Sciatic nerve (tissue), 2 donors: ENCODE measurements around the gene USP49. TPM values are rescaled to one million over a fixed set of nuclear protein-coding genes. Genes with fewer than 3 reads are reported as not detected.
A peak's percentile ranks its signal among the peaks of the same experiment; 100 is the strongest.
"Not testable (repeated sequence)": the region's sequence is repeated elsewhere in the genome, so short reads cannot be mapped to it uniquely, and the experiment has no call there.

Experiments used
- ATAC-seq: fragments of 200-7000 bp; cut with Tn5 transposase; one replicate; pipeline ENCODE4 v1.9.1; 2020; ENCODE audit warnings: mild to moderate bottlenecking, moderate library complexity
- DNase-seq: peaks from one replicate; pipeline ENCODE4 v3.0.0-alpha.2; 2020; ENCODE audit warnings: low spot score
- intact Hi-C: fragments of 100-400 bp; cut with DNase I; formaldehyde crosslinking; loops from one replicate; pipeline ENCODE4 v1.14.2; 2022
- total RNA-seq: library from RNA; stranded (reverse); fragmentation: NEBNext Ultra II Directional; extraction: Animal tissue kit (Norgen Biotek cat#: 25700); gene quantifications from one replicate; pipeline ENCODE4 v1.2.1, GENCODE V29; 2021
- donor health status: DM: no; HTN: no; CAD: no.
- donor health status: DM: no; HTN: no; CAD: no.

Gene USP49
- total RNA-seq = 6.4 TPM

DNA sequence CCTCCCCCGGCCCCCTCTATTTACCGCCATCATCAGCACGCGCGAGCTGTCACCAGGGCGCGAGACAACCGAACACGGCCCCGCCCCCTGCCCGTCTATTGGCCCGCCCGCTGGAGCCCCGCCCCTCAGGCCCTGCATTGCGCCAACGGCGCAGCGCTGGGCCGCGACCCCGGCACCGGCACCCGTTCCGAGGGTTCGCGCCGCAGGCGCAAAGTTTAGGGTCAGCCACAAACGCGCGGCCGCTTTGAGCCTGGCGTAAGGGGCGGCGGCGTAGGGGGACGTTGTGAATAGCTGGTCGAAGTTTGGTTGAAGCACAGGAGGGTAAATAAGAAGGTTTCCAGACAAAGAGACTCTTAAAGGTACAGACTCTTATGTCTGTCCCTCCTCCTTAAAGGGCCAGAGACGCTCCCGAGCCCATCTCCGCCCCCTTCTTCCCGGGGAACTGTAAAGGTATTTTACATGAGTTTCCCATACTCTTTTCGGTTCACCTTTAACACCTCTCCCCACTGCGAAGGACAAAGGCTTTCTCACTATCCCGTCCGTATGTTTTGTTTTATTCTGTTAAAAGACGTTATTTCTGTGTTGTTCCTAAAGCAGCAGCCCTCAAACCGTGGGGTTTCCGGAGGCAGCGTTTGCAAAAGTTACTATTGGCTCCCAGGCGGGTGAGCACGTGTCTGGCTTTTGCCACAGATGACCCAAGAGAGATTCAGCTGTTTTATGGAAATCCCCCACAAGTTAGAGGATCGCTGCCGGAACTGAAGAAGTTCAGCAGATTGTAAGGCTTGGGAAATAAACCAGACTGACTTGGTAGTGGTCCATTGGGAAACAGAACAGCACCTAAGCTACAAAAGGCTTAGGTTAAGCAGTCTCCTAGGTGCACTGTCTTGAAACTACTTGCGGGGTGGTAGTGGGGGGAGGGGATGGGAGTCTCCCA lies at the start of gene USP49:
USP49 (minus strand) TSS at position 76 of the 934 bp plus-strand sequence. CDS start 88,392 bp downstream, outside the sequence.
- ATAC-seq = peak; percentile 99
- intact Hi-C loops = no loop called here
- peak; percentile 93 for DNase-seq

DNA sequence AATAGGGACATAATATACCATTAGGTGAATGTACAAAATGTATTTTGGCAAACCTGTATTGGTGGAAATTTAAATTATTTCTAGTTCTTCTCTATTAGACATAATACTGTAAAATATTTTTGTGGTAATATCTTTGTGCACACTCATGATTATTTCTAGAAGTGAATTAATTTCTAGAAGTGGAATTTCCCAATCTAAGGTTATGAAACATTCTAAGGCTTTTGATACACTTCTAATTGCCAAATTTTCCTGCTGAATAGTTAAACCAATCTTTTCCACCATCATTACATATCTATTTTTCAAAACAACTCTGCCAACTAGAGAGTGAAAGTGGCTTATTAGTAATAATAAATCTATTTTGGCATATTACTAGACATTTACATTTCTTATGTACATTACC lies 48.3 kb upstream of the USP49 start:
- intact Hi-C loops = no loop called here
- ATAC-seq = no peak

DNA sequence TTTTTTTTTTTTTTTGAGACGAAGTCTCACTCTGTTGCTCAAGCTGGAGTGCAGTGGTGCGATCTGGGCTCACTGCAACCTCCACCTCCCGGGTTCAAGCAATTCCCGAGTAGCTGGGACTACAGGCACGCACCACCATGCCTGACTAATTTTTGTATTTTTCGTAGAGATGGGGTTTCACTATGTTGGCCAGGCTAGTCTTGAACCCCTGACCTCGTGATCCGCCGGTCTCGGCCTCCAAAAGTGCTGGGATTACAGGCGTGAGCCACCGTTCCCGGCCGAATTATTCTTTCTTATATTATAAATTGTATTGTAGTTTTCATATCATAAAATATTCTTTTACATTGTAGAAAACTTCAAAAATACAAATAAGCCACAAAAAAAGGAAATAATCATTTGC lies 47.7 kb upstream of the USP49 start:
- intact Hi-C loops, DNase-seq, ATAC-seq: not testable (repeated sequence)

More for the DNA sequence above, 48.3 kb upstream of the USP49 start:
- DNase-seq = no peak

DNA sequence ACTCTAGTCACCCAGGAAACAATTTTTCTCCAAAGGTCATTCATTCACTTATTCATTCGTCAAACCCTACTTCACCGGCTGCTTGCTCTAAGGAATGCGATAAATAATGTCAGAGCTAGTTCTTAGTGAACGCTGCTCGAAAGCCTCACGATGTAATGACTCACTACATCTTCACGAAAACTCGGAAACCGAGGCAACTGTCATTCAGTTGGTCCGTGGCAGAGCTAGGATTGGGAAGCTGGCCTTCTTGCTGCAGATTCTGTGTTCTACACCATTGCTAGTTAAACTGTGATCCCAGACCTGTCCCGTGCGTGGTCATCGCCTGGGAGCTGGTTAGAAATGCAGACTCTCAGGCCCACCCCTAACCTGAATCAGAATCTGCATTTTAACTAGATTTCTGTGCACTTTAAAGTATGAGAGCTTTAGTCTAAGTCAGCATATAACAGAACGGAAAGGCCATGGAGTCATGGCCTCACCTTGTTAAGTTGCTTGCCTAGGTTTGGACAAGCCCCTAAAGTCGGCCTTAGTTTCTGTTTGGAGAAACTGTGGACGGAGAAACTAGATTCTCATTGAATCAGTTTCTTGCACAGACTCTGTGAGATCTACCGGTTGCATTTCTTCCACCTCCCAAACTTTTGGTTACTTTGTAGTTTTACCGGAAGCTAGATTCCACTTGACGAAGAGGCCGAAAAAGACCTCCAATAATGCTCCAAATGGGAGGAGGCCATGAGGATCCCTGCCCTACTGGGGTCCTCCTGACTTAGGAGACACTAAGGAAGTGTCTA lies 47.1 kb upstream of the USP49 start:
- ATAC-seq = no peak
- intact Hi-C loops = no loop called here
- no peak for DNase-seq

DNA sequence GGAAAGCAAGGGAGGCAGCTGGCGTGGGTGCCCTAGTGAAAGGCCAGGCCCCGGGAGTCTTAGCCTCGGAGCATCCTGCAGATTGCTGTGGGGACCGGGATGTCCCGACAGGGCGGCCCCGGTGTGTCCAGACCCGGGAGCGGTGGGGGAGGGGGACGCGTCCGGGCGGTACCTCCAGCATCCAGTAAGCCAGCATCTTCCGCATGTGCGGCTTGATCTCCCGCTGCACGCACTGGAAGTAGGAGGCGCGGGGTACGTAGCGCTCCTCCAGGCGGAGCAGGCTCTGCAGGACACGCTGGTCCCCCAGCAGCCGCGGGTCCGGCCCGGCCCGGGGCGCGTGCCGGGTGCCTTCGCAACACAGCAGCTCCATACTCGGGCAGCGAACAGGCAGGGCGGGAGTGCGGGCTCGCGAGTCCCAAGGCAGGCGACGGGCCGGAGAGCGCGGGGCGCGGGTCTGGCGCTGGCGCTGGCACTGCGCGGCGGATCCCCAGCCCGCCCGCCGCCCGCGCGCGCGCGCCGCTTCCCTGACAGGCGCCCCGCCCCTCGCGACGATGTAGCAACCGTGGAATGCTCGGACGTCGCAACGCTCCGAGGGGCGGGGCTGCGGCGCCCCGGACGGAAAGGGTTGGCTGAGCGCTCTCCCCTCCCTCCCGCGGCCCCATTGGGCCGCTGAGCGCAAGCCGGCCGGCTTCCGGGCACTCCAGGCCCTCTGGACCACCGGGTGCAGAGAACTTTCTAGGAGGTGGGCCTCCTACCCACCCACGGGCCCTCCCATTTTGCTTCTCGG lies 46.3 kb upstream of the USP49 start, which contains the start of gene CCND3:
CCND3 (minus strand) TSS at position 529 of the 787 bp plus-strand sequence; CDS start at position 370, 159 bp downstream.
- intact Hi-C loops = no loop called here
- DNase-seq = peak; percentile 96
- ATAC-seq = peak; percentile 97

DNA sequence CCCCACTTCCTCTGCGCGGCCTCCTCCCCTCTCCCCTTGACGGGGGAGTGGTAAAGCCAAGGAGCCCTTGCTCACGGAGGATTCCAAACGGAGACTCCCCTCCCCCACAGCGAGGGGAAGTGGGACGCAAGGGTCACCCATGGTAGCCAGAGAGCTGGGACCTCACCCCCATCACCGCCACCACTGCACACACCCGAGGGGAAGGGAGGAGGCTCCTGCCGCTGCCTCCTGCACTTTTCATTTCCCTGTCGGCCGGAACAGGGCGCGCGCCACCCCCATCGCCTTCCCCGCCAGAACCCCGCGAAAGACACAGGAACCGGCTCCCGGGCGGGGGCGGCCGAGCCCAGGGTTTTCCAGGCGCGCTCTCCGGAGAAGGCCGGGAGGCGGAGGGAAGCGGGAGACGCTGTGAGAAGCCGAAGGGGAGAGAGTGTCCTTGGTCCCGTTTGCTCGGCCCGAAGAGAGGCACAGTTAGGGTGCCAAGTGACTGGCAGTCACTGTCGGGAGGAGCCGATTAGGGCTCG lies 45.6 kb upstream of the USP49 start:
- peak; percentile 72 for DNase-seq

DNA sequence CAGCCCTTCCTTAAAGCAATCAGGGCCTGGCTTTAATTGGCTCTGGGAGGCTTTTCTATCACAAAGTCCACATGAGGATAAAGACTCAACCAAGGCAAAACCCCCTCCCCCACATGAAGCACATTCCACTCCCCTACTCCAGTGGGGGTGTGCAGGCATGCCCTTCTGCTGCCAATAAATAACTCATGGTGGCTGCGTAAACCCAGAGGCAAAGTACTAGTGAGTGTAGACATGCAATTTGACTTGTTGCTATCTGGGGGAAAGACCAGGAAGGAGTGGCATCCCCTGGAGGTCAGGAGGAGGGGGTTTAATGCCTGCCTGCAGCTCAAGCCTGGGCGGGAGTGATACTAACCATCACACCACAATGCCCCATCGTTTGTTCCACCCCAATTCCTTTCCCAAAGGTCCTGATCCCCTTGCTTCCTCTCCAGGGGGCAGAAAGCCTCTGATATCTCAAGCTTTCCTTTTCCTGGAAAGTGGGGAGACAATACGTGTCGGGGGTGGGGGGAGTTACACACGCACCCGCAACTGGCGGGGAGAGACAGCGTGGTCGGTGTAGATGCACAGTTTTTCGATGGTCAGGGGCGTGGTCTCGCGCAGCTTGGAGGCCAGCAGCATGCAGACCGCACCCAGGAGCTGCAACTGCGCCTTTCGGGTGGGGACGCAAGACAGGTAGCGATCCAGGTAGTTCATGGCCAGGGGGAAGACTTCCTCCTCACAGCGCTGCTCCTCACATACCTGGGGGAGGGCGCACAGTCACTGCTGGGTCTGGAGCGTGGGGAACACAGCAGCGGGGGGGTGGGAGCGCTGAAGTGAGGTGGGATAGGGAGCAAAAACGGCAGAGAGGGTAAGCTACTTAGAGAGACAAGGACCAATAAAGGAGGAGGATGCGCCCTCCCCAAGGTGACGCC lies 44.9 kb upstream of the USP49 start:
- intact Hi-C loops = loop anchor here (5.0 to 10.0 kb wide), 2 partner anchors 102 to 155 kb away; partner anchors contain the start of genes PRICKLE4 and TOMM6
- DNase-seq (peak; percentile 61), ATAC-seq (no peak)

More for the DNA sequence above, 45.6 kb upstream of the USP49 start:
- ATAC-seq = peak; percentile 17
- intact Hi-C loops = no loop called here

DNA sequence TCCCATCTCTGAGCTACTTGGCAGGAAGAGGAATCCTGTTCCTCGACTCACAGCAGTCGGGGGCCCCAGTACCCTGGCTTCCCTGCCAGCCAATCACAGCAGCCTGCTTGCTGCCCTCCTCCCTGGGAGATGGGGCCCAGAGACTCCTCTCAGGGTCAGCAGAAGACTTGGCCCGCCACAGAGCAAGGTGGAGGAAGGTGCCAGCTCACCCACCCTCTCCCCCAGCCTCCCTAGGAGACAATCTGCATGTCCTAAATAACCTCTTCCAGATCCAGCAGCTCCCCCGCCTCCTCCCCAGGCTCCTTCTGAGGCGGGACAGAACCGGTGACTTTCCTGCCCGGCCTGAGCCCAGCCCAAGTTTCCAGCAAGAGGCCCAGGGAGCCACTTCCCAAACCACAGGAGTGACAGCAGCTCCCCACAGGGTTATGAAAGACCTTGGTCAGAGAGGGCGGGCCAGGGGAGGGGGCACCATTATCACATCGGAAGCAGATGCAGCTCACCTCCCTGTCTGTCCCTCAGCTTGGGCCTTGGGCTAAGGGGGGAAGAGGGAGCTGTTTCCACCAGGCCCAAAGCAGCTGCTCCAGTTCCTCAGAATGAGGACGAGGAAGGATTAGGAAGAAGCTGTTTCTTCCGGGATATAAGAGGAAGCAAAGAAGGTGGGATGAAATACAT lies 44.1 kb upstream of the USP49 start:
- DNase-seq (peak; percentile 64), ATAC-seq (no peak)

DNA sequence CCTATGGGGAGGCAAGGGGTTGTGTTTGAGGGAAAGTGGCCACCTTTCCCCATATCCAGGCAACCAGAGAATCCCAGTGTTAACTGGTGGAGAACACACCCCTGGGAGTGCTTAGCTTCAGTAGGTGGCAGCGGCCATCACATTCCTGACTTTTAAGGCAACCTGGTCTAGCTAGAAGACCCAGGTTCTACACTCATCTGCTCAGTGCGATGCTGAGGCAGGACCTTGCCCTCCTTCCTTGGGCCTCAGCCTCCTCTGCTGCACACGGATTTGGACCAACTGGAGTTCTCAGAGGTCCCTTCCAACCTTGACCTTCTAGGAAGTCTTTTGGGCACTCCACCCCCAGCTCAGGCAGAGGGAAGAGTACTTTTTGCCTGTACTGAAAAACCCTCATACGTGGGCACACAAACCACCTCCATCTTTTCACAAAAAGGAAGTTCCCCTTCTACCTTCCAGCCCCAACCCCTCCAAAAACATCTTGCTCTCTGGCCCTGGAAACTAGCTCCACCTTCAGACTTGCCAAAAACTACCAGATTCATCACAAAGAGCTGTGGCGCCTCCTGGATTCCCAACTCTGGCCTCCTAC lies 43.5 kb upstream of the USP49 start:
- ATAC-seq = no peak
- intact Hi-C loops = loop anchor here (5.0 to 10.0 kb wide), 2 partner anchors 104 to 154 kb away; partner anchors contain the start of genes PRICKLE4 and TOMM6
- DNase-seq = no peak

More for the DNA sequence above, 44.1 kb upstream of the USP49 start:
- intact Hi-C loops = loop anchor here (5.0 to 10.0 kb wide), 2 partner anchors 103 to 155 kb away; partner anchors contain the start of genes PRICKLE4 and TOMM6

DNA sequence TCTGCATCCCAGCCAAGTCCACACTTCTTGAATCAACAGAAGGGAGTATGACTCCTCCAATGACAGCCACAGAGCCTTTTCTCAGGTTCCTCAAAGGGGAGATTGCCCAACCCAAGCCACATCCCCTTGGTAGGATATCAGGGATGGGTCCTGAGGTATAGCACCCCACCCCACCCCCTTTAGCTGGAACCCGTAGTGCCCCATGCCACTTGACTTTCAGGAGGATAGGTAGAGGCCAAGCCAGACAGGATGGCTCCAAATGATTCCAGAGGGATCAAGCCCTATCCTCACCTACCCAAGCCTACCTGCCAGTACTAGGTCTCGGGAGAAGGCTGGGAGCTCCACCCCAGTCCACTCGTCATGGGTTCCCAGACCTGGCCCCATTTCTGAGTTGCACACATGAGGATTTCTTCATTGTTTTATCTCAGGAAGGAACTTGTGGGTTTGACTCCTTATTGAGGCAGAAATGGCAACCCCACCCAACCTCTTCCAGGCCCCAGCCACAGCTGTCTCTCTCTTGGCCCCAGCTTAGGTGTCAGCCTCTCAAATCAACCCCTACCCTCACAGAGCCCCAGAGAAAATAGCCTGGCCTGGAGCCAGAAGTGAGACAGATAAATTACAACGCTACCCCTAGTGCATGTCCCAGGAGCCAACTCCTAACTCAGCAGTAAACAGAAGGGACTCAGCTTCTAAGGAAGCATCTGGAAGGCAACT lies 42.8 kb upstream of the USP49 start:
- DNase-seq (no peak), ATAC-seq (no peak)
- intact Hi-C loops = loop anchor here (5.0 to 10.0 kb wide), 2 partner anchors 104 to 153 kb away; partner anchors contain the start of genes PRICKLE4 and TOMM6

DNA sequence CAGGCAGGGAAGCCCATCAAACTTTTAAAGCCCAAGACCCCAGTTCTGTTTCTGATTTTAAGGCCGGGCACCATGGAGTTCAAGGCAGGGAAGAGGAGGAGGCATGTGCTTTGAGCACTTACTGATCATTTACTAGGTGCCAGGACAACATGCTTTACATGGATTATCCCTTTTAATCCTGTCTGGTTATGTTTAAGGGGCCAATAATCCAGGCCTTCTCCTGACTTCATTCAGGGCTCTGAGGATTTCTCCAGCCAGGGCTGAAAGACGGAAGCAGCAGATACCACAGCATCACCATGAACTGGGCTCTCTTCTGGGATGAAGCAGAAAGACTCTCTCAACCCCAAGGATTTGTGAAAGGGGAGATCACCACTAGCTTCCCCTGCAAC lies 42.3 kb upstream of the USP49 start:
- intact Hi-C loops = loop anchor here (5.0 to 10.0 kb wide), 2 partner anchors 105 to 153 kb away; partner anchors contain the start of genes PRICKLE4 and TOMM6
- ATAC-seq (no peak), DNase-seq (no peak)

DNA sequence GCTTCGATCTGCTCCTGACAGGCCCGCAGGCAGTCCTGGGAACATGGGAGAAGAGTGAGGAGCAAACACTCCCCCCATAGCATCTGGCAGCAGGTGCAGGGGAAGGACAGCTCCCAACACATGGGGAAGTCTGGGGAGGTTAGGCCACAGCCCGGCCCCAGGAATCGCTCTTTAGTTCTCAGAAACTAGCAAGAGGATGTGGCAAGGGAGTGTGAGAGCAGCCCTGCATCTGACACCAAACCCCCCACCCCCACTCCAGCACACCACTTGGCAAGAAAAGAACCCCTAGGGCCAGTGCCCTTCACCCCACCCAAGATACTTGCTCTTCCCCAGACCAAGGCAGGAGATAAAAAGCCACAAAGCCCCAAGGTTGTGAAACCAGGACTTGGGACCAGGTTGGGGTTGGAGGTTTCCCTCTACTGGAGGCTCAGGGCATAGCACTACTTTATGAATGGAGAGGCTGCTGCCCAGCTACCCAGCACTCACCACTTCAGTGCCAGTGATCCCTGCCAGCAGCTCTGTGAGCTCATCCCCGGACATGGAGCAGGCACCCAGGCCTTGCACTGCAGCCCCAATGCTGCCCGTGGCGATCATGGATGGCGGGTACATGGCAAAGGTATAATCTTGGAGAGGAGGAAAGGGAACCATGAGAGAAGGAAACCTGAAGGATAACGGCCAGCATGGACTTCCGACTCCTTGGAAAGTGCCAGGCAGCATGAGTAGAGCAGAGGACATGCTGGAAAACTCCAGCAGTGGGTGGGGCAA lies 41.1 kb upstream of the USP49 start:
- peak; percentile 69 for DNase-seq
- peak; percentile 69 for ATAC-seq
- intact Hi-C loops = loop anchor here (5.0 to 10.0 kb wide), 2 partner anchors 106 to 151 kb away; partner anchors contain the start of genes PRICKLE4 and TOMM6

DNA sequence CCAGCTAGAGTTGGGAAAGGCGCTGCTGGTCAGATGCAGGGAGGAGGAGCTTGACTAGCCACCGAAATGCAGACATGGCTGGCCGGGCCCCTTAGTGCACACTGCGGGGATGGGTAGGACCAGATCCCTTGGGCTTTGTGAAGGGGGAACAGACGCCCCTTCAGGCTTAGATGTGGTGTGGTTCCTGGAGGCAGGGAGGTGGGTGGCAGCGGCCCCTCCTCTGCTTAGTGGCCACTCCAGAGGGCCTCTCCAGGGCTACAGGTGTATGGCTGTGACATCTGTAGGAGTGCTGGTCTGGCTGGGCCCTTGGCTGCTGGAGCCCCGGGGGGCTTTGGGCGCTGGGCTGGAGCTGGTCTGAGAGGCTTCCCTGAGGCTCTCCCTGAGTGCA lies 40.5 kb upstream of the USP49 start:
- ATAC-seq (no peak), DNase-seq (no peak)
- intact Hi-C loops = loop anchor here (5.0 to 10.0 kb wide), 2 partner anchors 107 to 151 kb away; partner anchors contain the start of genes PRICKLE4 and TOMM6

DNA sequence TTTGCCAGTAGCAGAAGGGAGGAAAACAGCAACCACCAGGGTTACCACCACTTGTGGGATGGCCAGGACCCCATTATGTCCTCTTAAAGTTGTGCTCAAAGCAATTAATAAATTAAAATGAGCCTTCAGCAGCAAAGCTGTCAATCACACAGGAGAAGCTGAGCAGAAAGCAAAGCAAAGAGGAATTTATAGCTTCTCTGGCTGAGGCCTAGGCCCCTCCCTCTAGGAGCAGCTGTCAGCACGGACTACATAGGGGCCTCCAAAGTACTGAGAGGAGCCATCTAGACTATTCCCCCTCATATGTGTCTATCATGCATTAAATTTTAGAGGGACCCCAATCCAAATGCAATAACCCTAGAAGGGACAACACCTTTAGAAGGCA lies 40.0 kb upstream of the USP49 start:
- intact Hi-C loops = loop anchor here (5.0 to 10.0 kb wide), 2 partner anchors 107 to 150 kb away; partner anchors contain the start of genes PRICKLE4 and TOMM6
- DNase-seq = no peak
- no peak for ATAC-seq
